Adipocyte (in vitro differentiated cells): ENCODE results near the gene AP2S1.
A peak's percentile ranks its signal among the peaks of the same experiment; 100 is the strongest.
"Not testable (repeated sequence)": the region's sequence is repeated elsewhere in the genome, so short reads cannot be mapped to it uniquely, and the experiment has no call there.

ENCODE experiments used
- DNase-seq: peaks from one replicate; pipeline ENCODE4 v3.0.0-alpha.2; 2015; ENCODE audit warnings: low read depth
- H3K27me3 ChIP-seq: replicated peaks from 2 replicates; pipeline ENCODE4 v1.7.0; 2013; ENCODE audit warnings: mild to moderate bottlenecking, low read length, moderate library complexity; ENCODE audit not compliant: control insufficient read depth, insufficient read depth
- H3K36me3 ChIP-seq: 2 replicates; pipeline ENCODE4 v1.7.0; 2013; ENCODE audit warnings: low read length, mild to moderate bottlenecking, moderate library complexity; ENCODE audit not compliant: control insufficient read depth, insufficient read depth, severe bottlenecking
- H3K4me1 ChIP-seq: 2 replicates; pipeline ENCODE4 v1.7.0; 2013; ENCODE audit warnings: mild to moderate bottlenecking, low read length, moderate library complexity; ENCODE audit not compliant: control insufficient read depth, insufficient read depth
- H3K4me3 ChIP-seq: 2 replicates; pipeline ENCODE4 v1.7.0; 2013; ENCODE audit warnings: mild to moderate bottlenecking, low read length, moderate library complexity
- H3K9ac ChIP-seq: 2 replicates; pipeline ENCODE4 v1.7.0; 2013; ENCODE audit warnings: mild to moderate bottlenecking, low read length, moderate library complexity
- H3K9me3 ChIP-seq: 2 replicates; pipeline ENCODE4 v1.7.0; 2013; ENCODE audit warnings: mild to moderate bottlenecking, low read length, moderate library complexity; ENCODE audit not compliant: control insufficient read depth

The AP2S1 gene

DNA sequence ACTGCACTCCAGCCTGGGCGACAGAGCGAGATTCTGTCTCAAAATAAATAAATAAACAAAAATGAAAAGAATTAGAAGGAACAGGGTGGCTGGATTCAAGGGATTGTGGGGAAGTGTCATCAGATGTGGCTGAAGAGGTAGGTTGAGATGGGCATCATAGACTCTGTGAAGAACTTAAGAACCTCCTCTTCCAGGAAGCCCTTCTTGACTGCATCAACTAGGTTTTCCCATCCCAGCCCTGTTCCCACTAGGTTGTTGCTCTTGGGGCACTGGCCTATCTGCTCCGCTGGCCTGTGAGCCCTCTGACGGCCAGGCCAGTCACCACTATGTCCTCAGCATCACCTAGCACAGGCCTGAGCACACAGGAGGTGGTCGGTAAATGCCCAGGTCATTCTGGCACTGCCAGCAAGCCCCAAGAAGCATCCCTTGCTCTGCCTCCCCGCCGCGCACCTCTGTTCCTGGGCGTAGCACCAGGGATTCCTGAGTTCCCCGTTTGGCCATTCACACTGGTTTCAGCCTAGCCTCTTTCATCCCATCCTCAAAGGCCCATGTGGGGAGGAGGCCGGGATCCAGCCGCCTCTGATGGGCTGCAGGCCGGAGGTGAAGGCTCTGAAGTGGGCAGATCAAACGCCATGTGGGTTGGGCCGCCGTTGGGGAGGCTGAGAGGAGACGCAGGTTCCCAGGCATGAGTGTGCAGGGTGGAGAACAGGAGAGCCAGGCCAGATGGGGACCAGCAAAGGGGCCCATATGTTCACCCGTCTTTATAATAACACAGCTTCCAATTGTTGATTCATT is 34.6 kb downstream of the AP2S1 start:
- no peak for DNase-seq
- Histone ChIP-seq H3K4me3 (no peak overlapping the region), H3K36me3 (no peaks in the 10 kb centered on the region), H3K27me3 (no peaks in the 10 kb centered on the region), H3K9me3 (no peaks in the 10 kb centered on the region), H3K4me1 (peaks cover 5% of the 10 kb centered on the region), H3K9ac (no peak overlapping the region)

DNA sequence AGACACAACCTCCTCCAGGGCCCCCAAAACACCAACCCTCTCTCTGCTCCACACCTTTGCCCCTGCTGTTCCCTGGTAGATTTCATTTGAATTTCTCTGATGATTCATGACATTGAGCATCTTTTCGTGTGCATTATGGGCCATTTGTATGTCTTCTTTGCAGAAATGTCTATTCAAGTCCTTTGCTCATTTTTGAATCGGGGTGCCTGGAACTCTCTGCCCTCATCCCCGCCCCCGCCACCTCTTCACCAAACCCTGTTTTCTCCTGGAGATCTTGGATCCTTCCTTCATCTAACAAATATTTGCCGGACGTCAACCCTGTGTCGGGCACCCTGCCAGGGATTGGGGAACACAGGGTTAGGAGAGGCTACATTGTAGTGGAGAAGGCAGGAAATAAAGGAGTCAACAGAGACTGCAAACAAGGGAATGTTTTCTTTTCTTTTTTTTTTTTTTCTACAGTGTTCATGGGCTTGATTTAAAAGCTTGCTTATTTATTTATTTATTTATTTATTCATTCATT is 36.7 kb downstream of the AP2S1 start:
- Histone ChIP-seq H3K36me3 (no peaks in the 10 kb centered on the region), H3K4me1 (peaks cover 5% of the 10 kb centered on the region), H3K9me3 (no peaks in the 10 kb centered on the region), H3K27me3 (no peaks in the 10 kb centered on the region), H3K4me3 (no peak overlapping the region), H3K9ac (no peak overlapping the region)
- DNase-seq: peak; percentile 58

DNA sequence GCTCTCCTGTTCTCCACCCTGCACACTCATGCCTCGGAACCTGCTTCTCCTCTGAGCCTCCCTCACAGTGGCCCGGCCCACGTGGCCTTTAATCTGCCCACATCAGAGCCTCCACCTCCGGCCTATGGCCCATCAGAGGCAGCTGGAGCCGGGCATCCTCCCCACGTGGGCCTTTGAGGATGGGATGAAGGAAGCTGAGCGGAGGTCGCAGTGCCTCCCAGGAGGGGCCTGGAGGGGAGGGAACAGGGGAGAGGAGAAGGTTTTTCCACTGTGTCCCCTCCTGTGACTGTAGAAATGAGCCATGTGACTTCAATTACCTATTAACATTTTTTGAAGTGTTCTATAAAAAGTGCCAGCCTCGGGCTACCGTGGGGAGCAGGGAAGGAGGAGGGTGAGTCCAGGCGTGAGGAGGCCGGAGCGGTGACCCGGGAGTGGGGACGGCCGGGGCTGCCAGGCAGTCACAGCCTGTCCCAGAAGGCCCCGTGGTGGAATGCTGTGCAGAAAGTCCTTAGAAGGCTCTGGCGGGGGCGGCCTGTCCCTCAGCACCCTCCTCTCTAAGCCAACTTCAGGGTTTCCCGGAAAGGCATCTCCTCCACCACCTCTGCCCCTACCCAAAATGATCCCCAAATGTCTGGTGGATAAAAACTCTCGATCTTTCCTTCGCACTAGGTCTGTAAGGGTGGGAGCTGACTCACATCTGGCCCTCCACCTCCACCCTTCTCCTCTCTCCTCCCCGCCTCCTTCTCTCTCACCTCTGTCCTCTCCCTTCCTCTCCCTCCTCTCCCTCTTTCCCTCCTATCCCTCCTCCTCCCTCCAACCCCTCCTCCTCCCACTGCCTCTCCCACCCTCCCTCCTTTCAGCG is 37.4 kb downstream of the AP2S1 start:
- Histone ChIP-seq H3K27me3 (no peaks in the 10 kb centered on the region), H3K4me3 (no peak overlapping the region)
- DNase-seq: no peak

DNA sequence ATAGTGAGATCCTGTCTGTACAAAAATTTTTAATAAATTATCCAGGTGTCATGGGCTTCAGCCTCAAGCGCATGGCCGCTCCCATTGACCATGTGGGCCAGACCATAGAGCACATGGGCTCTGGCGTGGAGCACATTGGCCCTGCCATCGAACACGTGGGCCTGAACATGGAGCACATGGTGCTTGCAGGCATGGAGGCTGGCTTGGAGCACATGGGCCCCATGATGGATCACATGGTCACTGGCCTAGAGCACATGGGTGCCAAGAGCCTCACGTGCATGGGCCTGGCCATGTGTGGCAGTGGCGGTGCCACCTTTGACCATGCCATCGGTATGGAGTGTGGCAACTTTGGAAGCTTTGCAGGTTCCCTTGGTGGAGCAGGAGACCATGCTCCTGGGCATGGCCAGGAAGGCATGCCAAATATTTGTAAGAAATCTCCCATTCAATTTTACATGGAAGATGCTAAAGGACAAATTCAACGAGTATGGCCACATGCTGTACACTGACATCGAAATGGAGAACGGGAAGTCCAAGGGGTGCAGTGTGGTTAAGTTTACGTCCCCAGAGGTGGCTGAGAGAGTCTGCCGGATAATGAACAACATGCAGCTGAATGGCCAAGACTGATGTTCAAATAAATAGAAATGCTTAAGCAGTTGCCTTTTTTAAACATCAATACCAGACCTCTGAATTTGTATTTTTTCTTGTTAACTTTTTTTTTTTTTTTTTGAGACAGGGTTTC is 40.9 kb downstream of the AP2S1 start:
- DNase-seq: no peak
- no peak overlapping the region for H3K4me3 ChIP-seq
- no peaks in the 10 kb centered on the region for H3K36me3 ChIP-seq
- H3K9me3 ChIP-seq: no peaks in the 10 kb centered on the region
- H3K27me3 ChIP-seq: no peaks in the 10 kb centered on the region
- H3K9ac ChIP-seq: no peak overlapping the region
- peaks cover 19% of the 10 kb centered on the region for H3K4me1 ChIP-seq

More for the DNA sequence above, 37.4 kb downstream of the AP2S1 start:
- Histone ChIP-seq H3K9ac (no peak overlapping the region), H3K36me3 (no peaks in the 10 kb centered on the region), H3K4me1 (peaks cover 5% of the 10 kb centered on the region), H3K9me3 (no peaks in the 10 kb centered on the region)

DNA sequence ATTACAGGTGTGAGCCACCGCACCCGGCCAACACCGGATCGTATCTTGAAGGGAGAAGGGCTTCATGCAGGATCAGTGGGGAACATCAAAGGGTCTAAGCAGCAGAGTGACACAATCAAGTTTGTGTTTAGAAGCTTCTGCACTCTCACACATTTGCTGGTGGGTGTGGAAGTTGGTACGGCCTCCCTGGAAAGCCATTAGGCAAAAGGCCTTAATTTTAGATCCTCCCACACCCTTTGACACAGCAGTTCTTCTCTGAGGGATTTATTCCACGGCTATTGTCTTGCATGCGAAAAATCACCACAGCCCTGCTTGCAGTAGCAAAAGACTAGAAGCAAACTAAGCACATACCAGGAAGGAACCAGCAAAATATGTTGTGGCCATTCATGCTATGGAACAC is 44.0 kb downstream of the AP2S1 start:
- peaks cover 15% of the 10 kb centered on the region for H3K4me1 ChIP-seq
- no peaks in the 10 kb centered on the region for H3K36me3 ChIP-seq
- H3K9ac ChIP-seq: peak overlapping the region; percentile 82
- H3K27me3 ChIP-seq: no peaks in the 10 kb centered on the region
- H3K4me3 ChIP-seq: no peak overlapping the region
- no peak for DNase-seq
- H3K9me3 ChIP-seq: no peaks in the 10 kb centered on the region

DNA sequence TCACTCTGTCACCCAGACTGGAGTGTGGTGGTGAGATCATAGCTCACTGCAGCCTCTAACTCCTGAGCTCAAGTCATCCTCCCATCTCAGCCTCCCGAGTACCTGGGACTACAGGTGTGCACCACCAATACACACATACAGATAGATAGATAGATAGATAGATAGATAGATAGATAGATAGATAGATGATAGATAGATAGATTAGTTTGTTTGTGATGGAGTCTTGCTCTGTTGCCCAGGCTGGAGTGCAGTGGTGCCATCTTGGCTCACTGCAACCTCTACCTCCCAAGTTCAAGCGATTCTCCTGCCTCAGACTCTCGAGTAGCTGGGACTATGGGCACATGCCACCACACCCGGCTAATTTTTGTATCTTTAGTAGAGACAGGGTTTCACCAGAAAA is 46.2 kb downstream of the AP2S1 start:
- H3K4me1 ChIP-seq: peaks cover 15% of the 10 kb centered on the region
- not testable (repeated sequence) for DNase-seq

DNA sequence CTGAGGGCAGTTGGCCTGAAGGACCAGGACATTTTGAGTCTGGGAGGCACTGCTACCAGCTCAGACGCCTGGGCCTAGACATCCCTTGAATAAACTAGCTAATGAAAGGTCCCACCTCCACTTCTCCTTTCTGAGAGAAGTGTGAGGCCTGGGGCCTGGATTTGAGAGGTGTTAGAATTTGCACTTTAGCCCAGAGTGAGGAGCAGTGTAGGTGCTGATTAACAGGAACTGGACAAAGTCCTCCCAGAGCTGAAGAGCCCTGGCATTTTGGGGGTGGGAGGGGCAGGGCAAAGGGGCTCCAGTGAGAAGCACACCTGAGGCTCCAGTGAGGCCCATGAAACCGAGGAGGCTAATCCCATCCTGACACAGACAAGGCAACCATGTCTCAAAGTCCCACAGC is 47.1 kb downstream of the AP2S1 start:
- no peaks in the 10 kb centered on the region for H3K27me3 ChIP-seq
- H3K4me1 ChIP-seq: peaks cover 15% of the 10 kb centered on the region
- no peak overlapping the region for H3K9ac ChIP-seq
- H3K4me3 ChIP-seq: no peak overlapping the region
- DNase-seq: no peak
- H3K9me3 ChIP-seq: no peaks in the 10 kb centered on the region
- H3K36me3 ChIP-seq: no peaks in the 10 kb centered on the region

More for the DNA sequence above, 46.2 kb downstream of the AP2S1 start:
- not testable (repeated sequence) for H3K9me3 ChIP-seq, H3K36me3 ChIP-seq, H3K4me3 ChIP-seq, H3K9ac ChIP-seq, H3K27me3 ChIP-seq

DNA sequence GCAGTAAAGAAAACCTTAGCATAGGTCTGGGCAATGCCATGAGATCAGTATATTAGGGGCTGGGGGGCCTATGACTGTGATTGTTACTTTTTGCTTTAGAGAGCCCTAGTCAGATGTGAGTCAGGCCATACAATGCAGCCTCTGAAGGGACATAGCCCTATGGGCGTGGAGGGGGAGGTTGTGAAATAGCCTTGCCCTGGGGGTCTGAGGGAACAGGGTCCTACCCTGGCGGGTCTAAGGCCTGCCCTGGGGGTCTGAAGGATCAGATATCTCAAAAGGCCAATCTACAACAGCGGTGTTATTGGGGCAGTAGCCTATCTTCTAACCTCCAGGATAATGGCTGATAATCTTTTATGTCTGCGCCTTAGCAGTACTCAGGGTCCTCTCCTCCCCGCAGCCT is 48.5 kb downstream of the AP2S1 start:
- no peaks in the 10 kb centered on the region for H3K36me3 ChIP-seq
- H3K9me3 ChIP-seq: no peaks in the 10 kb centered on the region
- DNase-seq: no peak
- peaks cover 13% of the 10 kb centered on the region for H3K4me1 ChIP-seq
- H3K27me3 ChIP-seq: no peaks in the 10 kb centered on the region
- H3K4me3 ChIP-seq: no peak overlapping the region
- no peak overlapping the region for H3K9ac ChIP-seq

DNA sequence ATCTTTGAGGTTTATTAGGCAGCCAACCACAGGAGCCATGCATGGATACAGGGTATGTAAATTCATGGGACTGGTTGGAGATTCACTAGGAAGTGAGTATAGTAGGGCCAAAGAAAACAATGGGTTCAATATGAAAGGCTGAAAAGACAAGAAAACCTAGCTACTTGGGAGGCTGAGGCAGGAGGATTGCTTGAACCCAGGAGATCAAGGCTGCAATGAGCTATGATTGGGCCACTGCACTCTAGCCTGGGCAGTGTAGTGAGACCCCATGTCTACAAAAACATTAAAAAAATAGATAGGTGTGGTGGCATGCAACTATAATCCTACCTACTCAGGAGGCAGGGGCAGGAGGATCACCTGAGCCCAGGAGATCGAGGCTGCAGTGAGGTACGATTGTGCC is 51.9 kb downstream of the AP2S1 start:
- no peak overlapping the region for H3K4me3 ChIP-seq
- H3K4me1 ChIP-seq: peaks cover 20% of the 10 kb centered on the region
- no peak for DNase-seq
- H3K9ac ChIP-seq: no peak overlapping the region
- no peaks in the 10 kb centered on the region for H3K9me3 ChIP-seq
- no peaks in the 10 kb centered on the region for H3K27me3 ChIP-seq
- no peaks in the 10 kb centered on the region for H3K36me3 ChIP-seq

DNA sequence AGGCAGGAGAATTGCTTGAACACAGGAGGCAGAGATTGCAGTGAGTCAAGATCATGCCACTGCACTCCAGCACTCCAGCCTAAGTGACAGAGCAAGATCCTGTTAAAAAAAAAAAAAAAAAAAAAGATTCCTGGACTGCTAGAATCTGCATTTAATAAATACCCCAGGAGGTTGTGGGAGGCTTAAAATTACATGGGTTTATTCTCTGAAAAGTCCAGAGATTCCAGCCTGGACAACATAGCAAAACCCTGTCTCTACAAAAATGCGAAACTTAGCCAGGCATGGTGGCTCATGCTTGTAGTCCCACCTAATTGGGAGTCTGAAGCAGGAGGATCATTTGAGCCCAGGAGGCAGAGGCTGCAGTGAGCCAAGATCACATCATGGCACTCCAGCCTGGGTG is 52.8 kb downstream of the AP2S1 start:
- peaks cover 28% of the 10 kb centered on the region for H3K4me1 ChIP-seq
- no peaks in the 10 kb centered on the region for H3K36me3 ChIP-seq
- no peaks in the 10 kb centered on the region for H3K9me3 ChIP-seq
- H3K27me3 ChIP-seq: no peaks in the 10 kb centered on the region
- DNase-seq: no peak
- no peak overlapping the region for H3K4me3 ChIP-seq
- H3K9ac ChIP-seq: peak overlapping the region; percentile 8

DNA sequence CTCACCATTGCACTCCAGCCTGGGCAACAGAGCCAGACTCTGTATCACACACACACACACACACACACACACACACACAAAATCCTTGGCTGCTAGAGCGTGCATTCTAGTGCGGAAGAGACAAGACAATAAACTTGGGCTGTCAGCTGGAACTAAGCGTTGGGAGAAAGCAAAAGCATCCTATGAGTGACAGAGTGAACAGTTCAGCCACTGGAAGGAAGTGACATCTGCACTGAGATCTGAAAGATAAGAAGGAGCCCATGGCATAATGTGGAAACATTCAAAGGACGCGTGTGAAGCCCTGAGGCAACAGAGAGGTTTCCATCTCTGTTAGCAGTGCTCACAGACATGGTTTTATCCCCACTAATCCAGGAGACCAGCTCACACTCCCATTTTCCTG is 58.7 kb downstream of the AP2S1 start:
- Histone ChIP-seq H3K4me1 (peaks cover 29% of the 10 kb centered on the region), H3K27me3 (no peaks in the 10 kb centered on the region)
- no peak for DNase-seq

More for the DNA sequence above, 58.7 kb downstream of the AP2S1 start:
- H3K36me3 ChIP-seq: no peaks in the 10 kb centered on the region
- H3K9ac ChIP-seq: no peak overlapping the region
- H3K9me3 ChIP-seq: no peaks in the 10 kb centered on the region
- H3K4me3 ChIP-seq: no peak overlapping the region
